K562 (cell line): ENCODE data around the gene BSDC1. TPM values are rescaled to one million over a fixed set of nuclear protein-coding genes. Genes with fewer than 3 reads are reported as not detected.

Source experiments
- BCOR ChIP-seq: fragments of 450-650 bp; IDR thresholded peaks from 2 replicates; pipeline ENCODE4 v1.6.1; 2016
- CBX1 ChIP-seq: sonication (generic); IDR thresholded peaks from 2 replicates; pipeline ENCODE4 v1.6.1; 2016; ENCODE audit warnings: antibody characterized with exemption, low read depth, mild to moderate bottlenecking
- HCFC1 ChIP-seq: IDR thresholded peaks from 2 replicates; pipeline ENCODE4 v1.6.1; 2012; ENCODE audit warnings: low read depth, low read length, improper control_type of control experiment
- HMGN3 ChIP-seq: IDR thresholded peaks from 2 replicates; pipeline ENCODE4 v1.6.1; 2011; ENCODE audit warnings: borderline replicate concordance, low read depth, mild to moderate bottlenecking, mixed read lengths, low read length; ENCODE audit not compliant: insufficient read length; ENCODE audit errors: extremely low read depth
- KDM2B ChIP-seq: fragments of 250-450 bp; sonication (Bioruptor Pico); IDR thresholded peaks from 2 replicates; pipeline ENCODE4 v1.8.0; 2021; ENCODE audit warnings: mild to moderate bottlenecking, moderate library complexity
- MAZ ChIP-seq, 2 experiments: fragments of 450-650 bp in 1 of 2; sonication (generic) in 1 of 2; formaldehyde crosslinking; IDR thresholded peaks in 1 of 2; conservative IDR thresholded peaks in 1 of 2; 2 replicates each; pipeline versions ENCODE4 v1.4.0 to v1.5.0; 2020; ENCODE audit warnings: mild to moderate bottlenecking in 1 of 2, missing genetic modification reagents in 1 of 2
- STAG1 ChIP-seq: sonication (generic); formaldehyde crosslinking; IDR thresholded peaks from 2 replicates; pipeline ENCODE4 v1.5.0; 2020; ENCODE audit warnings: missing genetic modification reagents, borderline replicate concordance
- ZNF76 ChIP-seq: fragments of 250-450 bp; sonication (Bioruptor Pico); IDR thresholded peaks from 2 replicates; pipeline ENCODE4 v1.4.0; 2020; ENCODE audit warnings: mild to moderate bottlenecking, moderate library complexity, borderline replicate concordance
- polyA plus RNA-seq, 8 experiments: library from polyadenylated mRNA; depleted of rRNA in 4 of 8; stranded (reverse) in 5 of 8; unstranded in 3 of 8; fragments of >200 nt; fragmentation: Nextera tagmentation in 2 of 8; fragmentation: Illumina TruSeq in 1 of 8; extraction: Ambion mirVana in 2 of 8; extraction: Trizol in 1 of 8; gene quantifications; 2 replicates each; pipeline versions ENCODE4 v1.2.1 to v1.2.3, GENCODE V29; 2011 to 2014; ENCODE audit warnings: inconsistent platforms in 1 of 8, missing spikeins in 1 of 8
- total RNA-seq, 7 experiments: library from RNA; depleted of rRNA in 6 of 7; stranded (reverse); fragments of >200 nt in 6 of 7; fragmentation: Illumina TruSeq in 2 of 7; extraction: Trizol in 2 of 7; gene quantifications; 2 replicates each; pipeline versions ENCODE4 v1.2.1 to v1.2.3, GENCODE V29; 2011 to 2021; ENCODE audit warnings: low replicate concordance in 1 of 7
- TF ChIP-seq, protein P1 (sequence below): fragments of 450-650 bp; IDR thresholded peaks from 2 replicates; pipeline ENCODE4 v1.6.1; 2018; ENCODE audit warnings: mild to moderate bottlenecking, low read depth; ENCODE audit not compliant: partially characterized antibody
- TF ChIP-seq, protein P2 (sequence below): fragments of 200-800 bp; sonication (Bioruptor generic); IDR thresholded peaks from 2 replicates; pipeline ENCODE4 v1.6.1; 2017; ENCODE audit warnings: missing genetic modification characterization, missing compliant biosample characterization
- TF ChIP-seq, protein P3 (sequence below): fragments of 250-450 bp; sonication (Bioruptor Pico); IDR thresholded peaks from 2 replicates; pipeline ENCODE4 v1.8.0; 2021; ENCODE audit warnings: borderline replicate concordance, mild to moderate bottlenecking, moderate library complexity; ENCODE audit not compliant: poor library complexity, severe bottlenecking
- TF ChIP-seq, protein P4 (sequence below): sonication (generic); formaldehyde crosslinking; IDR thresholded peaks from 2 replicates; pipeline ENCODE4 v1.8.0; 2022; ENCODE audit warnings: mild to moderate bottlenecking, missing genetic modification reagents
- TF ChIP-seq, protein P5 (sequence below): IDR thresholded peaks from 3 replicates; pipeline ENCODE4 v1.6.1; 2011; ENCODE audit warnings: borderline replicate concordance, mild to moderate bottlenecking; ENCODE audit not compliant: insufficient read length, insufficient read depth

Gene BSDC1
- total and polyA plus RNA-seq, 9 of the 15 experiments (the other 6 are each of a cell fraction or from before 2014, with no cell fraction given), result 10.2 to 96.8 (median 73.1) TPM

DNA sequence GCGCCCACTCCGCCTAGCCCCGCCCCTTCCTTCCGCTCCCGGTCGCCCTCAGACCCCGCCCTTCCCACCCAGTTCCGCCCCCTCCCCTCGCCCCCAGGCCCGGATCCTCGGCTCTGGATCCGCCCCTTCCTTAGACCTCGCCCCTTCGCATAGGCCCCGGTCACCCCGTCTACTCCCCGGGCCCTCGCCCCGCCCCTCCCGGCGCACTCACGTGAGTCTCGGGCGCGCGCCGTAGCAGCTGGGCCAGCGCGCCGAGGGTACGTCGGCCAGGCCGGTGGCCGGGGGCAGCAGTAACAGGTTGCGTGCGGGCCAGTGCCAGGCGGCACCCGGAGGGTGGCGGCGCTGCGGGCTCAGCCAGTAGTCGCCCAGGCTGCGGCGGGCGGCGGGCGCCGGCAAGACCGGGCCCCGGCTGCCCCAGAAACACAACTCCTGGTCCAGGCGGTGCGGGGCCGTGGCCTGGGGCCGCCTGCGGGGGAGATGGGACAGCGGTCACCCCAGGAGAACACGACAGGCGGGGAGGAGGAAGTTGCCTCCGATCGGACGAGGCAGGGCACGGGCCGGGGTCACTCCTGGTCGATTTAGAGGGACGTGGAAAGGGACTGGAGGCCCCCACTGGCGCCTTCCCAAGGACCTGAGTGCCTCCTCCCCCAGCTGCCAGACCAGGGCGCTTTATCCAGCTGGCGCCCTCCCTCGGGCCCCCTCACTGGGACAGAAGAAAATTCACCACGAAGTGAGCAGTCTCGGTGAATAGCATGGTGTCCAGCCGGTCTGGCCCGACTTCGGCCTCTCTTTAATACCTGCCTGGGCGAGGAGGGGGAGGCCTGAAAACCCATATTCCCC, 42.6 kb downstream of the BSDC1 start (continued):
- no peak; the same call in 1 of the 2 replicates for TF ChIP-seq HCFC1
- TF ChIP-seq STAG1, result 0 out of 2 replicates have a peak, but pooled peaks have one; percentile 25
- TF ChIP-seq ZNF76, result no peak
- TF ChIP-seq, protein P1, sequence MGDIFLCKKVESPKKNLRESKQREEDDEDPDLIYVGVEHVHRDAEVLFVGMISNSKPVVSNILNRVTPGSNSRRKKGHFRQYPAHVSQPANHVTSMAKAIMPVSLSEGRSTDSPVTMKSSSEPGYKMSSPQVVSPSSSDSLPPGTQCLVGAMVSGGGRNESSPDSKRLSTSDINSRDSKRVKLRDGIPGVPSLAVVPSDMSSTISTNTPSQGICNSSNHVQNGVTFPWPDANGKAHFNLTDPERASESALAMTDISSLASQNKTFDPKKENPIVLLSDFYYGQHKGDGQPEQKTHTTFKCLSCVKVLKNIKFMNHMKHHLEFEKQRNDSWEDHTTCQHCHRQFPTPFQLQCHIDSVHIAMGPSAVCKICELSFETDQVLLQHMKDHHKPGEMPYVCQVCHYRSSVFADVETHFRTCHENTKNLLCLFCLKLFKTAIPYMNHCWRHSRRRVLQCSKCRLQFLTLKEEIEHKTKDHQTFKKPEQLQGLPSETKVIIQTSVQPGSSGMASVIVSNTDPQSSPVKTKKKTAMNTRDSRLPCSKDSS, result no peak
- TF ChIP-seq KDM2B, result no peak; the same call in 1 of the 2 replicates
- TF ChIP-seq, protein P2, sequence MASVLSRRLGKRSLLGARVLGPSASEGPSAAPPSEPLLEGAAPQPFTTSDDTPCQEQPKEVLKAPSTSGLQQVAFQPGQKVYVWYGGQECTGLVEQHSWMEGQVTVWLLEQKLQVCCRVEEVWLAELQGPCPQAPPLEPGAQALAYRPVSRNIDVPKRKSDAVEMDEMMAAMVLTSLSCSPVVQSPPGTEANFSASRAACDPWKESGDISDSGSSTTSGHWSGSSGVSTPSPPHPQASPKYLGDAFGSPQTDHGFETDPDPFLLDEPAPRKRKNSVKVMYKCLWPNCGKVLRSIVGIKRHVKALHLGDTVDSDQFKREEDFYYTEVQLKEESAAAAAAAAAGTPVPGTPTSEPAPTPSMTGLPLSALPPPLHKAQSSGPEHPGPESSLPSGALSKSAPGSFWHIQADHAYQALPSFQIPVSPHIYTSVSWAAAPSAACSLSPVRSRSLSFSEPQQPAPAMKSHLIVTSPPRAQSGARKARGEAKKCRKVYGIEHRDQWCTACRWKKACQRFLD (CRISPR knock-in tag), result 0 out of 2 replicates have a peak, but pooled peaks have one; percentile 52
- TF ChIP-seq CBX1, result peak; percentile 56
- TF ChIP-seq, protein P3, sequence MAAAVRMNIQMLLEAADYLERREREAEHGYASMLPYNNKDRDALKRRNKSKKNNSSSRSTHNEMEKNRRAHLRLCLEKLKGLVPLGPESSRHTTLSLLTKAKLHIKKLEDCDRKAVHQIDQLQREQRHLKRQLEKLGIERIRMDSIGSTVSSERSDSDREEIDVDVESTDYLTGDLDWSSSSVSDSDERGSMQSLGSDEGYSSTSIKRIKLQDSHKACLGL (CRISPR knock-in tag), result peak; percentile 38
- TF ChIP-seq MAZ (CRISPR knock-in tag; conservative IDR thresholded peaks at IDR 0.05 in 1 of 2, IDR thresholded peaks at IDR 0.05 in 1 of 2), result peak; percentile 51 to 94; a peak in 3 of 4 replicates
- TF ChIP-seq HMGN3, result peak; percentile 74
- no peak for TF ChIP-seq BCOR
- TF ChIP-seq, protein P4, sequence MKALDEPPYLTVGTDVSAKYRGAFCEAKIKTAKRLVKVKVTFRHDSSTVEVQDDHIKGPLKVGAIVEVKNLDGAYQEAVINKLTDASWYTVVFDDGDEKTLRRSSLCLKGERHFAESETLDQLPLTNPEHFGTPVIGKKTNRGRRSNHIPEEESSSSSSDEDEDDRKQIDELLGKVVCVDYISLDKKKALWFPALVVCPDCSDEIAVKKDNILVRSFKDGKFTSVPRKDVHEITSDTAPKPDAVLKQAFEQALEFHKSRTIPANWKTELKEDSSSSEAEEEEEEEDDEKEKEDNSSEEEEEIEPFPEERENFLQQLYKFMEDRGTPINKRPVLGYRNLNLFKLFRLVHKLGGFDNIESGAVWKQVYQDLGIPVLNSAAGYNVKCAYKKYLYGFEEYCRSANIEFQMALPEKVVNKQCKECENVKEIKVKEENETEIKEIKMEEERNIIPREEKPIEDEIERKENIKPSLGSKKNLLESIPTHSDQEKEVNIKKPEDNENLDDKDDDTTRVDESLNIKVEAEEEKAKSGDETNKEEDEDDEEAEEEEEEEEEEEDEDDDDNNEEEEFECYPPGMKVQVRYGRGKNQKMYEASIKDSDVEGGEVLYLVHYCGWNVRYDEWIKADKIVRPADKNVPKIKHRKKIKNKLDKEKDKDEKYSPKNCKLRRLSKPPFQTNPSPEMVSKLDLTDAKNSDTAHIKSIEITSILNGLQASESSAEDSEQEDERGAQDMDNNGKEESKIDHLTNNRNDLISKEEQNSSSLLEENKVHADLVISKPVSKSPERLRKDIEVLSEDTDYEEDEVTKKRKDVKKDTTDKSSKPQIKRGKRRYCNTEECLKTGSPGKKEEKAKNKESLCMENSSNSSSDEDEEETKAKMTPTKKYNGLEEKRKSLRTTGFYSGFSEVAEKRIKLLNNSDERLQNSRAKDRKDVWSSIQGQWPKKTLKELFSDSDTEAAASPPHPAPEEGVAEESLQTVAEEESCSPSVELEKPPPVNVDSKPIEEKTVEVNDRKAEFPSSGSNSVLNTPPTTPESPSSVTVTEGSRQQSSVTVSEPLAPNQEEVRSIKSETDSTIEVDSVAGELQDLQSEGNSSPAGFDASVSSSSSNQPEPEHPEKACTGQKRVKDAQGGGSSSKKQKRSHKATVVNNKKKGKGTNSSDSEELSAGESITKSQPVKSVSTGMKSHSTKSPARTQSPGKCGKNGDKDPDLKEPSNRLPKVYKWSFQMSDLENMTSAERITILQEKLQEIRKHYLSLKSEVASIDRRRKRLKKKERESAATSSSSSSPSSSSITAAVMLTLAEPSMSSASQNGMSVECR, result peak; percentile 81
- TF ChIP-seq, protein P5, sequence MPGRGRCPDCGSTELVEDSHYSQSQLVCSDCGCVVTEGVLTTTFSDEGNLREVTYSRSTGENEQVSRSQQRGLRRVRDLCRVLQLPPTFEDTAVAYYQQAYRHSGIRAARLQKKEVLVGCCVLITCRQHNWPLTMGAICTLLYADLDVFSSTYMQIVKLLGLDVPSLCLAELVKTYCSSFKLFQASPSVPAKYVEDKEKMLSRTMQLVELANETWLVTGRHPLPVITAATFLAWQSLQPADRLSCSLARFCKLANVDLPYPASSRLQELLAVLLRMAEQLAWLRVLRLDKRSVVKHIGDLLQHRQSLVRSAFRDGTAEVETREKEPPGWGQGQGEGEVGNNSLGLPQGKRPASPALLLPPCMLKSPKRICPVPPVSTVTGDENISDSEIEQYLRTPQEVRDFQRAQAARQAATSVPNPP, result no peak
